ELF-1 (cell line): ENCODE measurements around the gene LRFN4.

Source experiments
- DNase-seq: peaks from one replicate; pipeline ENCODE4 v3.0.0-alpha.2; 2016; ENCODE audit warnings: low read depth, low spot score

The LRFN4 gene

DNA sequence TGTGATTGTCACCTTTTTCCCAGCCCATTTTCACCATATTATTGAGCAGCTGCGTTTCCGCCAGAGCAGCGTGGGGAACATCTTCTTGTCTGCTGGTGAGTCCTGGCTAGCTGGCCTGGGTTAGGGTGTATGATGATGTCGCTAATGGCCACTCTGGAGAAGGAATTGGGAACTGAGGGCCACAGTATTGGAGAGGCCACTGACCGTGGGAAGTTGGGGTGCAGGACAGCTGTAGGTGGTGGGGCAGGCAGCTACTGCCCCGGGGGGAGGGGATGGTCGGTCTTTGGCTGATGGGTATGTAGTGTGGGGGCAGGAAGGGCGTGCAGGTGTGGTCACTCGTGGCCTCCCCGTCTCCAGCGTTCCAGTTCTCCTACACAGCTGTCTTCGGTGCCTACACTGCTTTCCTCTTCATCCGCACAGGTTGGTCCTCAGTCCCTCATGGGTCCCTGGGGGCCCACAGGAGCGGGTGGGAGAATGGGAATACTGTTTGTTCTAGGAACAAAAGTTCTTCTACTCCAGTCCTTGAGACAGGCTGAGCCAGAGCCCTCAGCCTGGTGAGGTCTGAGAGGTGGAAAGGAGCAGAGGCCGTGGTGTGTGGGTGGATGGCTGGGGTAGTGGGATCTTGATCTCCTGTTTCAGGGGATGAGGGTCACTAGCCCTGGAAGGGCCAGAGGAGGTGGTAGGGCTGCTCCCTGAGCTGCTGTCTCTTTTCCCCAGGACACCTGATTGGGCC lies 11.6 kb upstream of the LRFN4 start:
- no peak for DNase-seq

DNA sequence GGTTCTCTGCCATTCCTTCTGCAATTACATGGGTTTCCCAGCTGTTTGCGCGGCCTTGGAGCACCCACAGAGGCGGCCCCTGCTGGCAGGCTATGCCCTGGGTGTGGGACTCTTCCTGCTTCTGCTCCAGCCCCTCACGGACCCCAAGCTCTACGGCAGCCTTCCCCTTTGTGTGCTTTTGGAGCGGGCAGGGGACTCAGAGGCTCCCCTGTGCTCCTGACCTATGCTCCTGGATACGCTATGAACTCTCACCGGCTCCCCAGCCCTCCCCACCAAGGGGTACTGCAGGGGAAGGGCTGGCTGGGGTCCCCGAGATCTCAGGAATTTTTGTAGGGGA lies 11.0 kb upstream of the LRFN4 start:
- no peak for DNase-seq

DNA sequence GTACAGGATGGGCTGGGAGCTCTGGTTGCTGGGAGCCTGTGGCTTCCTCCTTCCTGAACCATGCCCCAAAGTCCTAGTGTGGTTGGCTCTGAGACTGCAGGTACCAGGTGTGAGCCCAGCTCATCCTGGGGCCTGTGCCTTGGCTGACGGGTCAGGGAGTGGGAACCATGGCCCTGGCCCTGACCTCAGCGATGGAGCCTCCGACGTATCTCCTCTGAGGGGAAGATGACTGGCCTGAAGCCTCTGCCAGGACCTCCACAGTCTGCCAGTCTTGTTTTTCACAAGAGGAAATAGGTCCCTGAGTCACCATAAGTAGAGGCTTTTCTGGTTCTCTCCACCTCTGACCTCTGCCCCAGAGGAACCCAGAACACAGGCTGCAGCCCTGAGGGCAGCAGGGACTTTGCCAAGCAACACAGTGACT lies 10.2 kb upstream of the LRFN4 start:
- no peak for DNase-seq

DNA sequence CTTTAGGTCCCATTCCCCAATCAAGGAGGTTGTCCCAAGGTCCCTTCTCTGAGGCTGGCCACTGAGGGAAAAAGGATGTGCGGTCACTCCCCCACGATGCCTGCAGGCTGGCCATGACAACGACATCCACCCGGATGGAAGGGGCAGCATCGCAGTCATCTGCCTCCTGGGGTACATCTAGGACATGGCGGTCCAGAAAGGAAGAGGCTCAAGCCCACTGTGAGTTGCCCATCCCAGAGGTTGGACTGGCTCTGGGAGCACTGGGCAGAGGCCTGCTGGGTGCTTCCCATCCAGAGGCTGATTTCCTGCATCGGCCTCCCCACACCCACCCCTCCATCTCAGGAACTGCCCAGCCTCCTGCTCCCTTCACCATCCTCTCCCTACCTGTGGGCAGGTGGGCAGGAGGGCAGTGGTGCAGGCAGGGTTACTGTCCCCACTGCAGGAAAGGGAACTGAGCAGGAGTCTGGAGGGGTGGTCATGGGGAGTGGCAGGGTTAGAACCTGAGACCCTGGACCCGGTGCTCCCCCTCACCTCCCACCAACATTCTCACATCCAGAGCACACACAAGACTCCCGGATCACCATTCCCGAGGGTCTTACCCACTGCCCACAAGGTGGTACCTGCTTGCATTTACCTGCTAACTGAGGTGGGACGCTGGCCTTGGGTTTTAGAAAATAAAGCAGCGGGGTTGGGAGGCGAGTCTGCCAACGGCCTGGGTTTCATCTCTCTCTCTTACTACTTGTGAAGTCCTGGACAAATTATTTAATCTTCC lies 9.2 kb upstream of the LRFN4 start:
- no peak for DNase-seq

DNA sequence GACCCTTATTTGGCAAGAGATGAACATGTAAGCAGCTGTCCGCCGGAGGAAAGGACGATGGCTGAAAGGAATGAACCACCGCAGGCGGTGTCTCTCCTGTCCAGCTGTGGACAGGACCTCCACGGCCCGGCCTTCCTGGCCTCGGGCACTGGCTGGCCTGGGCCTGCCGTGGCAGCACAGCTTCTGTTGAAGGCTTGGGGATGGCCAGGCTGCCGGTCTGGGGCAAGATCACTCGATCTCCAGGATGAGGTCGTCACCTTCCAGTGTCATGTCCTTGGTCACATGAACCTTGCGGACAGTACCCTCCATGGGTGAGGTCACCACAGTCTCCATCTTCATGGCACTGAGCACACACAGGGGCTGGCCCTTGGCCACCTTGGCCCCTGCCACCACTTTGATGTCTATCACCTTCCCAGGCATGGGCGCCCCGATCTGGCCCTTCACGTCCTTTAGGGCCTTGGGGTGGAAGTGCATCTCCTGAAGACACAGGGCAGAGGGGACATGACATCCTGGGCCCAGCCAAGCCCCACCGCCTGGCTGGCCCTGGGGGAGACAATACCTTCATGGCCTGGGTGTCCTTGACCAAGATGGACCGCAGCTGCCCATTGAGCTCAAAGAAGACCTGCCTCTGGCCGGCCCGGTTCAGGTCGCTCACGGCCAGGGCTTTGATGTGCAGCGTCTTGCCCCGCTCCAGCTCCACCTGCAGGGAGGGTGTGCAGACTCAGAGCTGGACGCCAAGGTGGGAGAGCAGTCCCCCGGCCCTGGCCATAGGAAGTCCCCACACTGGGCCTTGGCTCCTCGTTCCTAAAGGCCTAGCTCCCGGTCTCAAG lies 8.0 kb upstream of the LRFN4 start:
- DNase-seq: no peak

DNA sequence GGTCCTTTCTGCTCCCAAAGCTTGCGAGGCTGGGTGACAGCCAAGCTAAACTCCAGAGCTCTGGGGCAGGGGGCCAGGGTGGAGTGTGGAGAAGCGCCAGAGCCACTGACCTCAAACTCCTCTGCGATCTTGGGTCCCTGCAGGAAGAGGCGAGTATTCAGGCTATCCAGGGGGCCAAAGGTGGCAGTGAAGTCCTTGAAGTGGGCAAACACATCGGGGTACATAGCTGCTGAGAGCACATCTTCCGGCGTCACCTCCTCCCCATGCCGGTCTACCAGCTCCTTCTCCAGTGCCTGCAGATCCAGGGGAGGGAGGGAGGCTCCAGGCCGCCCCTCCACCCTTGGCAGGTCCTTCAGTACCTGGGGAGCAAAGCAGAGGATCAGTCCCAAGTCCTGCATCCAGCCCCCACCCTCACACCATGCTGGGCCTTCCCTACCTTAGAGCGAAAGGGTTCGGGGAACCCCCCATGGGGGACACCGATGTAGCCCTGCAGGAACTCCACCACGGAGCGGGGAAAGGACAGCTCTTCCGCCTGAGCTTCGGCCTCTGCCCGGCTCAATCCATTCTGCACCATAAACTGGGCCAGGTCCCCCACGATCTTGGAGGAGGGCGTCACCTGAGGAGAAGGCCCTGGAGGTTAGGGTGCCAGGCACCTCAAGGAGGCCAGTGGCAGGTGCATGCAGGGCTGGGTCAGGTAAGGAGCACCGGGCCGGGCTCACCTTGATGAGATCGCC lies 7.2 kb upstream of the LRFN4 start:
- DNase-seq: no peak

DNA sequence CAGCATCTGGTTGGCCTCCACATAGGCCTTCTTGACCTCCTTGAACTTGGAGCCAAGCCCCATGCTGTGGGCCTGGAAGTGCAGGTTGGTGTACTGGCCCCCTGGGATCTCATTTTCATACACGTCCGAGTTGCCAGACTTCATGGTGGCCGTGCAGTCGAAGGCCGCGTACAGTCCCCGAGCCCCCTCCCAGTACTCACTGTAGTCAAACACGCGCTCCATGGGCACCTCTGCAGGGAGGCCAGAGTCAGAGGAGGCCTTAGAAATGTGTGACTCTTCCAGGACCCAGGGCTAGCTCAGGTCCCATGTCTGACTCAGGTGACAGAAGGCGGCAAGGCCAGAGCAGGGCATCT lies 6.7 kb upstream of the LRFN4 start:
- DNase-seq: no peak

DNA sequence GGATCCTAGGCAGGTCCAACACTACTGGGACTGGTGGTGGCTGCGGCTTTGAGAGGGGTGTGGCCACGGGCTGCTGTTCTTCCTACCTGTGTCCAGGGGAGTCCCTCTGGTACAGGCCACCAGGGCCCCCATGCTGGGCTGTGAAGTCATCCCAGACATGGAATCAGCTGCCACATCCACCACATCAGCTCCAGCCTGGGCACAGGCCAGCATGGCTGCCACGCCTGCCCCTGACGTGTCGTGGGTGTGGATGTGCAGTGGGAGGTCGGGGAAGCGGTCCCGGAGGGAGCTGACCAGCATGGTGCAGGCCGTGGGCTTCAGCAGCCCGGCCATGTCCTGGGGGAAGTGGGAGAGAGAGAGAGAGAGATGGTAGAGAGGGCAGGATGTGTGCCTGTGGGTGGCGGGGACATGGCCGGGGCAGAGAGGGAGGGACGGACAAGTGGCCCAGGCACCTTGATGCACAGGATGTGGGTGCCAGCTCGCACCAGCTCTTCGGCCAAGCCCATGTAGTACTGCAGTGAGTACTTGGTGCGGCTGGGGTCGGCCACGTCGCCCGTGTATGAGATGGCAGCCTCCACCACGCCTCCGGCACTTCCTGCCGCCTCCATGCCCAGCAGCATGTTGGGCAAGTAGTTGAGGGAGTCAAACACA lies 6.2 kb upstream of the LRFN4 start:
- DNase-seq: no peak

DNA sequence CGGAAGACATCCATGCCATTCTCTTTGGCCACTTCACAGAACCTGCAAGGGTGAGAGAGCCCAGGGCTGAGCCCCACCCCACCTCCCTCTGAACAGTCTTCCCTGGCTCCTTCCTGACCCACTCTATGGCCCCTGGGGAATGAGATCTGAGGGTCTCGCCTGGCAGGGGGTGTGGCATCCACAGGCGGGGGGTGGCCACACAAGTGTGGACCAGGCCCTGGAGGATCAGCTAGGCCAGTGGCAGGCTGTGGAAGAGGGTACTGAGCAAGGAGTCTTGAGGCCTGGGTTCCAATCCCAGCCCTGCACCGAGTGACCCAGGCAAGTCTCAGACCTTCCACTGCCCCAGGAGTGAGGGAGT lies 5.6 kb upstream of the LRFN4 start:
- no peak for DNase-seq

DNA sequence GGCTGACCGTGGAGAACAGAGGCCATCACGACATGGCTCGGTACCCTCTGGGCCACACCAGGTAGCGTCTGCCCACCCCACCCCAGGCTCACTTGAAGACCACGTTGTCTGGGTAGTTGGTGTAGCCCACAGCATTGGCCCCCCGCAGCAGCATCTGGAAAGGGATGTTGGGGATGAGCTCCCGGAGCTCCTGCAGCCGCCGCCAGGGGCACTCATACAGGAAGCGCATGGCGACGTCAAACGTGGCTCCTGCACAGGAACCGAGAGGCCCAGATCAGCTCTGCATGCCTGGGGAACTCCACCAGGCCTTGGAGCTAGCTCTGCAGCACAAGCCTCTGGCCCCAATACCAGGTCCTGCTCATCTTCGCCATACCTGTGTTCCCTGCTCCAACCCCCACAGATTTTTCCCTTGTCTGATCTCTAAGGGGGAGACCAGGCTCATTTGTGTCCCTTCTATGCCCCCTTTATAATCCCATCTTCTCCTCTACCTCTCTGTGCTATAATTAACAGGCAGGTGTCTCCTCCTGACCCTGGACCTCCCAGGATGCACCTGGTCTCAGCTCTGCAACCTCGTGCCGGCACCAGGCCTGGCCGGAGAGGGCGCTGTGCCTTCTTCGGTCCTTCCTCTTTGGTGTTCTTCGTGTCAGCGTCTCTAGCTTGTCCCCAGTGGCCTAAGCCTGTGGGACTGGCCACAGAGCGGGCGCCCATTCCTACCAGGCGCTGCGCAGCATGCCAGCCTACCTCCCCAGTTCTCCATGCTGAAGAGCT lies 5.0 kb upstream of the LRFN4 start:
- DNase-seq: peak; percentile 41

DNA sequence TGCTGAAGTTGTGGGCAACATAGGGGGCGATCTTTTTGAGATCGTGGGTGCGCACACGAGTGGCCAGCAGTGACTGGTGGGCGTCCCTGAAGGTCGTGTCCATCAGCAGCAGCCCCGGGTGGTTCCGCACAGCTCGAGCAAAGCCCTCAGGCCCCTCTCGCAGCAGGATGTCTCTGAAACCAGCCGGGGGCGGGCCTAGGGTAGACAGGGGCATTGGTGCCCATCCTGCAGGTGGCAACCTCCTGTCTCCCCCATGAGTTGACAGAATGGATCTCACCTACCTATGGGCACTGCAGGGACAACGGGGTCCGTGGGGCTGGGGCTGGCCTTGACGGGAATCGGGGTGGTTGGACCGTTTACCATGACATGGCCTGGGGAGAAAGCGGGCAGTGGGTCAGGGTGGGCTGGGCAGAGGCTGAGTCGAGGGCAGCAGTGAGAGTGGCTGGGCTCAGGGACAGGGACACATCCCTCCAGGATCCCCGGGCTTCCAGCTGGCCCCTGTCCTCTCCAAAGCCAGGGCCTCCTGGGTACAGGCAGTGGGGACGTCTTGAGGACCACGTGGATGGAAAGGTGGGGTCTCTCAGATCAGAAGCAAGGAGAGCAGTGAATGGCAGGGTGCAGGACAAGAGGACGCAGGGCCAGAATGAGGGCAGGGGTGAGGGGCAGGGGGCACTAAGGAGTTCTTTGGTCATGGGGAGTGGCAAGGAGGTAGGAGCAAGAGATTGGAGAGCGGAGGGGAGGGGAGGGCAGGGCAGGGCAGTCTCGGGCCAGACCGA lies 4.2 kb upstream of the LRFN4 start:
- no peak for DNase-seq

DNA sequence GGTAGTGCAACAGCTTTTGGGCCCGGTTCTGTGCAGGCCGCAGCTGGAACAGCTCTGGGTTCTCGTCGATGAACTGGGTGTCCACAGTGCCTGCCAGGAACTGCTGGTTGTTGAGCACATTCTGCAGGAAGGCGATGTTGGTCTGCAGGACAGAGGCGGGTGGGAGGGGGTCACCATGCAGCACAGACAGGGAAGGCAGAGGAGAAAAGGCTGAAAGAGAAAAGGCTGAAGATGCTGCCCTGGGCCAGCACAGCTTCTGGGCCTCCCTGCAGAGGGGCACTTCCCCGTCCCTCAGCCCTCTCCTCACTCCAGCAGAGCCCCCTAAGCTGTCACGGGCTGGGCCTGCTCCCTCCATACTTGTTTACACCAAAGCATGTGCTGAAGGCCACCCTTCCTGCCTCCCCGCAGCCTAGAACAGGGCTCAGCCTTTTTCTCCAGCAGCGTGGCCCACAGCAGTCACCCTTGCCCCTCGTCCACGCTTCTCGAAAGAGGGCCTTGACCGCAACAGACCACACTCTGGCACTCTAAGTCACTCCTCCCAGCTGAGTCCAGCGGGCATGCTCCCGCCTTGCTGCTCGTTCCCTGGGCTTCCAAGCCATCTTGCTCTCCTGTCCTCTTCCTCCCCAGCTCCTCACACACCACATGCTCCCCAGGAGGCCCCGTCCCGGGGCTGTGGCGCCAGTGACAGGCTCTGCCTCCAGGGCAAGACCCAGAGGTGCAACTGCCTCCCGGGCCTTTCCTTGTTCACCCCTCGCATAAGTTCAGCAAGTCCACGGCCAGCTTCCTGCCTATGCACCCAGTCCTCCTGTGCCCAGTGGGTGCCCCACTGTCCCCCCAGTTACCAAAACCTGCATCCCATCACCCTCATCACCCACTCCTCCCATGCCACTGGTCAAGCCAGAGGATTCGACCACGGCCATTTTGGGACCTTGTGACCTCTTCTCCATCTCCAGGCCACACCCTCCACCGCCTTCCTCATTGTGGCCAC lies 3.3 kb upstream of the LRFN4 start:
- no peak for DNase-seq

DNA sequence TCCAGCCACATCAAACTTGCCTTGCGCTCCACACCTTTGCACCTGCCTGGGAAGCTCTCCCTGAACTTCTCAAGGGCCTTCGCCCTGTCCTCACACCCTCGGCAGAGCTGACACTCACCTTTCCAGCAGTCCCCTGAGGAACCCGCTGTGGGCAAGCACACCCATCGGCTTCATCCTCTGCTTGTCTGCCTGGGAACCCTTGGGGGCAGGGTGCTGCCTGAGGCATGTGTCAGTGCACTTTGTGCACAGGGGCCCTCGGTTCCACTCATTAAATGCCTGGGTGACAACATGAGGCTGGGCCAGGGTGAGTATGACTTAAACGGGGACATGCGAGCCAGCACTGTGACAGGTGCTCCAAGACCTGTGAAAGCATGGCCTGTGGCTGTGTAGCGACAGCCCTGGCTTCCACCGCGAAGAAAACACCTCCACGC lies 2.6 kb upstream of the LRFN4 start:
- no peak for DNase-seq

DNA sequence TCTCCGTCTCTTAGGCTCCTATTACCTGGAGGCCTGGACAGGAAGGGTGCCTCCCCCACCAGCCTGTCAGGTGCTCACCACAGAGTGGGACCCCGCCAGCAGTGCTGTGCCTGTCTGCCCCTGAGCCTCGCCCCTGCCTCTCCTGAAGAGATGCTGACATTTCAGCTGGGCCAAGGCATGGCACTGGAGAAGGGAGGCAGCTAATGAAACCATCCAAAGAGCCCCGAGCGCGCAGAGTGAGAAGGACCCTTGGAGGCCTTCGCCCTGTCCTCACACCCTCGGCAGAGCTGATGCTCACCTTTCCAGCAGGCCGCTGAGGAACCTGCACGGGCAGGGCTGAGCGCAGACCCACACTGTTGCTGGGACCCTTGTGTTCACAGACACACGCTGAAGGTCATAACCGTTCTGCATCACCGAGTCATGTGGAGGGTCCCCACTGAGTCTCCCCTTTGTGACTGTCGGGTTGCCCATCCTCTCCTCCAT lies 2.1 kb upstream of the LRFN4 start:
- DNase-seq: no peak

DNA sequence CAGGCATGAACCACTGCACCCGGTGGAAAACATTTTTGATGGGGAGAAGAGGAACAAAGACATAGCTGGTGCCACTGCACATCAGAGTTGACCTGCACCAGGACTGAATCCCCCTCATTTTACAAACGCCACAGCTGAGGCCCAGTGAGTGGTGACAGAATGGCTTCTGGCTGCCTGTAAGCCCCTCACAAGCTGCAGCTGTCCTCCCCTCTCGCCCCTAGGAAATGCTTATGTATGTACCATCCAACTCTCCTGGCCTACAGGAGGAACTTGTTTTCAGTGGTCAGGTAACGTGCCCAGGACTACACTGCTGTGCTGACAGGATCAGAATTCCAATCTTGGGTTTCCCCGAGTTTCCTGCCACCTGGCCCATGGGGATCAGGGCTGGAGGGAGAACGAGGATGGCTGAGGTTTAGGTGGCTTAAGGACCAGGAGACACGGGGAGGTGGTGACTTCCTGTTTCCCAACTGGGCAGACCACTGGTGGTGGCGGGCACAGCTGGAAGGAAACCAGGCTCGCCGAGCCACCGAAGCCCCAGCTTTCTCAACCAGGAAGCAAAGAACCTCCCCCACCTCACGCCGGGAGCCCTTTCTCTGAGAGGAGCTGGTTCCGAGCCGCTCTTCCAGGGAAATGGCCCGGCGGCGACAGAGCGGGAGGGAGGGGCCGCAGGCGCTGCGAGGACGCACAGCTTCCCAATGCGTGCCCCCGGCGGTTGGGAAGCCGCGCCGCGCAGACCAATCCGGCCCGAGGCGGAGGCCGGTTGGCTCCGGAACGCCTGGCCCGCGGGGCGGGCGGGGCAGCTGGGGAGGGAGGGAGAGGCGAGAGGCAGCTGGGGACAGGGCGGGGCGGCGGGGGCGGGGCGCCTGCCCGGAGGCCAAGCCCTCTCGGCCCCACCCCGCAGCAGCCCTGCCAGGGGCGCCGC lies 1.0 kb upstream of the LRFN4 start:
- DNase-seq: peak; percentile 94

DNA sequence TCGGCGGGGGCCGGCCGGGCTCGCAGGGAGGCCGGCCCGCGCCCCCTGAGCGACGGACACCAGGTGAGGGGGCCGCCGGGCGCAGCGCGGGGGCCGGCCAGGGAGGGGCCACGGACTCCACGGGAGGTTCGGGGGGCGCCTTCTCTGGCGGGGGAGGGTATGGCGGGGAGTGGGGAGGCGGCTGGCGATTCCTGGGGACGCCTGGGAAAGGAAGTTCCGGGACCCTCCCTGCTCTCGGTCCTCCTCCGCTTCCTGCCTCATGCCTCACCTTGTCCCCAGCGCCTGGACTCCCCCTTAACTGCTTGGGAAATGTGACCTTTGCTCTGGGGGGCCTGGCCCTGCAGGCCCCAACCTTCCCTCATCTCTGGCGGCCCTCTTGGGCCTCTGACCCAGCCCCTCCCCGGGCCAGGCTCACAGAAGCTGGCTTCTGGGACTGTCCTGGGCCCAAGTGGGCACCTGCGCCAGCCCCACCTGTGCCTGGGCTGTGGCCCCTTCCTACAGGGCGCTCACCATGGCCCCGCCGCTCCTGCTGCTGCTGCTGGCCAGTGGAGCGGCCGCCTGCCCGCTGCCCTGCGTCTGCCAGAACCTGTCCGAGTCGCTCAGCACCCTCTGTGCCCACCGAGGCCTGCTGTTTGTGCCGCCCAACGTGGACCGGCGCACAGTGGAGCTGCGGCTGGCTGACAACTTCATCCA lies 516 bp downstream of the LRFN4 start:
- DNase-seq: no peak

DNA sequence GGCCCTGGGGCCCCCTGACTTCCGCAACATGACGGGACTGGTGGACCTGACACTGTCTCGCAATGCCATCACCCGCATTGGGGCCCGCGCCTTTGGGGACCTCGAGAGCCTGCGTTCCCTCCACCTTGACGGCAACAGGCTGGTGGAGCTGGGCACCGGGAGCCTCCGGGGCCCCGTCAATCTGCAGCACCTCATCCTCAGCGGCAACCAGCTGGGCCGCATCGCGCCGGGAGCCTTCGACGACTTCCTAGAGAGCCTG lies 992 bp downstream of the LRFN4 start:
- DNase-seq: no peak
